GM04503 (cell line): Measurements from ENCODE around the gene STMP1.

Experiments
- DNase-seq: peaks from one replicate; pipeline ENCODE4 v3.0.0-alpha.2; 2012; ENCODE audit warnings: low read depth

The STMP1 gene

DNA sequence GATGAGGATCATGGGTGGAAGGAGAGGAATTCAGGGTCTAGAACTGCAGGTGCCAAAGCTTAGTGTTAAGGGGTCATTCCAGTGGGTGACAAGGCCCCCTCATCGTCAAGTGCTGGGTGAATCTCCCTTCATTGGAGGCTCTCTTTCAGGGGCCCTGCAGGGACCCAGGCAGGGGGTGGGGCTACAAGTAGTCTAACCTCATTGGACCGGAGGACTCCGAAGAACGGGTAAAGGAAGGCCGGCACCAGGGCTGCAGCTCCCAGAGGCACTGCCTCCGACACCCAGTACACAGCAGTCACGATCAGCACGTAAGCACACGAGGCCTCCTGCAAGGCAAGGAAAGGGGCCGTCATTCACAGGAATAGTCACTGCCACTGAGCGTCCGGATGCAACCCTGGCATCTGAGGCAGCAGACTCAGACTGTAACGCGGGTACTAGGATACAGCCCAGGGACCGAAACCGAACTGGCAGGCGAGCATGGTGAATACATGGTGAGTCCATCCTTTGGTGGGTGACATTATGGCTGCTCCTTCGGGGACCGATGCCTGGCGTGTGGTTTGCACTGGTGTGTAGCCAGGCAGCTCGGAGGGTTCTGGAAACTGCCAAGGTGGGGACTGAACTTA is 59.0 kb downstream of the STMP1 start:
- DNase-seq: no peak

DNA sequence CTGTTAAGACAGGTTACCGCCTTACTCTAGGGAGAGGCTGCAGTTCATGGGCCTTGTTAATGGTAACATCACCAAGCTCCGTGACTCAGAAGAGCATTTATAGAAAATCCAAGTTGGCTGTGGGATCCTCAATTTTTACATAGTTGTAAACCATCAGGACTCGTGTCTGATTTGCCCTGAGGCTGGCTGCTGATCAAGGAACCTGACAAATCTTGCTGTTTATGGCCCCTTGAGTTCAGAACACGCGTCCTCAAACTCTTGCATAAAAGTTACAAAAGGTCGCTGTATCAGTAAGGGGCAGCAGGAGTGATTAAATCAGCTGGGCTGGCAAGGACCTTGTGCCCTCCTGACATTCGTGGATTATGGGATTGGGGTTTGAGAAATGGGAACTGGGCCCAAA is 61.1 kb downstream of the STMP1 start:
- no peak for DNase-seq
